Measurements from ENCODE around the gene FAM131A.
"Not testable (repeated sequence)": the region's sequence is repeated elsewhere in the genome, so short reads cannot be mapped to it uniquely, and the experiment has no call there.

FAM131A gene

GRCh38 chr3:184332370-184333090 is 4.9 kb upstream of the FAM131A start:
- H3K27me3 Mint-ChIP-seq = no peaks in the 10 kb centered on the region
- no peak overlapping the region for H3K4me3 Mint-ChIP-seq
- H3K9me3 Mint-ChIP-seq = no peaks in the 10 kb centered on the region
- peak overlapping the region; percentile 12 to 24 for H3K27ac Mint-ChIP-seq
- no peak for DNase-seq
- H3K4me1 Mint-ChIP-seq = peaks cover 85% of the 10 kb centered on the region
- ATAC-seq = no peak

GRCh38 chr3:184333190-184333589 is 4.2 kb upstream of the FAM131A start:
- ATAC-seq (no peak), DNase-seq (no peak)
- no peaks in the 10 kb centered on the region for H3K9me3 Mint-ChIP-seq
- H3K4me3 Mint-ChIP-seq = no peak overlapping the region
- no peaks in the 10 kb centered on the region for H3K27me3 Mint-ChIP-seq
- H3K4me1 Mint-ChIP-seq = peaks cover 86% of the 10 kb centered on the region
- peak overlapping the region; percentile 11 to 12 for H3K27ac Mint-ChIP-seq

- Mint-ChIP-seq H3K4me3 (no peak overlapping the region), H3K9me3 (no peaks in the 10 kb centered on the region), H3K27me3 (no peaks in the 10 kb centered on the region), H3K27ac (peak overlapping the region; percentile 12 to 38), H3K4me1 (peaks cover 83% of the 10 kb centered on the region)
- ATAC-seq (no peak), DNase-seq (no peak)
These were observed 3.7 kb upstream of the FAM131A start for GRCh38 chr3:184333700-184334099.

GRCh38 chr3:184334470-184335158 is 2.8 kb upstream of the FAM131A start:
- H3K9me3 Mint-ChIP-seq = no peaks in the 10 kb centered on the region
- ATAC-seq (peak; percentile 77), DNase-seq (peak; percentile 46 to 52)

GRCh38 chr3:184335291-184335660 is 2.1 kb upstream of the FAM131A start:
- ATAC-seq (peak; percentile 0), DNase-seq (no peak)
- H3K4me3 Mint-ChIP-seq = peak overlapping the region; percentile 51 to 90
- H3K27me3 Mint-ChIP-seq = no peaks in the 10 kb centered on the region
- H3K9me3 Mint-ChIP-seq = no peaks in the 10 kb centered on the region
- peak overlapping the region in 1 of 2 donors; percentile 29 for H3K27ac Mint-ChIP-seq
- H3K4me1 Mint-ChIP-seq = peaks cover 71% of the 10 kb centered on the region

More at GRCh38 chr3:184334470-184335158, 2.8 kb upstream of the FAM131A start:
- peak overlapping the region; percentile 10 to 42 for H3K4me3 Mint-ChIP-seq
- peak overlapping the region; percentile 12 to 59 for H3K27ac Mint-ChIP-seq
- H3K4me1 Mint-ChIP-seq = peaks cover 74% of the 10 kb centered on the region
- no peaks in the 10 kb centered on the region for H3K27me3 Mint-ChIP-seq

GRCh38 chr3:184335661-184336546 is 1.5 kb upstream of the FAM131A start:
- Mint-ChIP-seq H3K4me3 (peak overlapping the region; percentile 87 to 90), H3K4me1 (peaks cover 75% of the 10 kb centered on the region), H3K9me3 (no peaks in the 10 kb centered on the region), H3K27ac (peak overlapping the region; percentile 85 to 95), H3K27me3 (no peaks in the 10 kb centered on the region)
- DNase-seq (peak; percentile 81 to 86), ATAC-seq (peak; percentile 62)

- no peak for DNase-seq
These were observed 627 bp upstream of the FAM131A start for GRCh38 chr3:184336547-184337398.

GRCh38 chr3:184337981-184338380 is 581 bp downstream of the FAM131A start:
- Mint-ChIP-seq H3K9me3 (no peaks in the 10 kb centered on the region), H3K27me3 (no peaks in the 10 kb centered on the region), H3K27ac (peak overlapping the region in 1 of 2 donors; percentile 31), H3K4me1 (peaks cover 58% of the 10 kb centered on the region), H3K4me3 (peak overlapping the region in 1 of 2 donors; percentile 32)
- DNase-seq (no peak), ATAC-seq (no peak)

More at GRCh38 chr3:184336547-184337398, 627 bp upstream of the FAM131A start:
- H3K4me1 Mint-ChIP-seq = peaks cover 70% of the 10 kb centered on the region
- H3K27ac Mint-ChIP-seq = peak overlapping the region; percentile 85 to 95
- no peaks in the 10 kb centered on the region for H3K27me3 Mint-ChIP-seq
- no peaks in the 10 kb centered on the region for H3K9me3 Mint-ChIP-seq
- H3K4me3 Mint-ChIP-seq = peak overlapping the region; percentile 87 to 90
- ATAC-seq = no peak

GRCh38 chr3:184338511-184338945 is 1.1 kb downstream of the FAM131A start:
- Mint-ChIP-seq H3K4me1 (peaks cover 52% of the 10 kb centered on the region), H3K4me3 (peak overlapping the region in 1 of 2 donors; percentile 32), H3K27ac (no peak overlapping the region), H3K9me3 (no peaks in the 10 kb centered on the region), H3K27me3 (no peaks in the 10 kb centered on the region)
- ATAC-seq (no peak), DNase-seq (no peak)

GRCh38 chr3:184339001-184339400 is 1.6 kb downstream of the FAM131A start:
- Mint-ChIP-seq H3K9me3 (no peaks in the 10 kb centered on the region), H3K27me3 (no peaks in the 10 kb centered on the region), H3K4me1 (peaks cover 47% of the 10 kb centered on the region), H3K27ac (no peak overlapping the region), H3K4me3 (no peak overlapping the region)
- DNase-seq (no peak), ATAC-seq (no peak)

GRCh38 chr3:184339451-184340135 is 2.2 kb downstream of the FAM131A start:
- not testable (repeated sequence) for ATAC-seq, H3K9me3 Mint-ChIP-seq, H3K4me3 Mint-ChIP-seq, DNase-seq, H3K27ac Mint-ChIP-seq, H3K27me3 Mint-ChIP-seq
- peaks cover 42% of the 10 kb centered on the region for H3K4me1 Mint-ChIP-seq

- Mint-ChIP-seq H3K27ac (no peak overlapping the region), H3K4me3 (no peak overlapping the region)
- ATAC-seq = no peak
These were observed 4.5 kb downstream of the FAM131A start for GRCh38 chr3:184341925-184342324.

GRCh38 chr3:184343200-184343876 is 5.9 kb downstream of the FAM131A start:
- H3K9me3 Mint-ChIP-seq = no peaks in the 10 kb centered on the region
- DNase-seq = no peak
- H3K4me3 Mint-ChIP-seq = no peak overlapping the region
- no peak for ATAC-seq
- H3K27ac Mint-ChIP-seq = no peak overlapping the region
- H3K27me3 Mint-ChIP-seq = no peaks in the 10 kb centered on the region
- peaks cover 14% of the 10 kb centered on the region for H3K4me1 Mint-ChIP-seq

More at GRCh38 chr3:184341925-184342324, 4.5 kb downstream of the FAM131A start:
- H3K27me3 Mint-ChIP-seq = no peaks in the 10 kb centered on the region
- no peaks in the 10 kb centered on the region for H3K9me3 Mint-ChIP-seq
- no peak for DNase-seq
- peaks cover 28% of the 10 kb centered on the region for H3K4me1 Mint-ChIP-seq
